Liver (tissue), 9 donors: Measurements from ENCODE around the gene DAZL. TPM values are rescaled to one million over a fixed set of nuclear protein-coding genes. Genes with fewer than 3 reads are reported as not detected.
A peak's percentile ranks its signal among the peaks of the same experiment; 100 is the strongest.

Source experiments
- DNase-seq: peaks from one replicate; pipeline ENCODE4 v3.0.0-alpha.2; 2017; ENCODE audit warnings: low spot score
- H3K27ac ChIP-seq, 2 donors: one replicate each; pipeline ENCODE4 v1.7.0; 2013; ENCODE audit warnings: inconsistent platforms in 2 of 2, low read length in 2 of 2, control low read depth in 1 of 2, low read depth in 1 of 2, mild to moderate bottlenecking in 1 of 2
- H3K27me3 ChIP-seq, 4 donors: one replicate each; pipeline versions ENCODE4 v1.6.1 to v1.7.0; 2013; ENCODE audit warnings: low read length in 3 of 4, inconsistent platforms in 1 of 4, mild to moderate bottlenecking in 1 of 4, moderate library complexity in 1 of 4; ENCODE audit not compliant: control insufficient read depth in 4 of 4, insufficient read depth in 4 of 4
- H3K36me3 ChIP-seq, 4 donors: one replicate each; pipeline versions ENCODE4 v1.6.1 to v1.7.0; 2013; ENCODE audit warnings: low read length in 3 of 4, mild to moderate bottlenecking in 3 of 4, low read depth in 1 of 4, moderate library complexity in 1 of 4; ENCODE audit not compliant: control insufficient read depth in 4 of 4, insufficient read depth in 3 of 4
- H3K4me1 ChIP-seq, 4 donors: one replicate each; pipeline versions ENCODE4 v1.6.1 to v1.7.0; 2013; ENCODE audit warnings: low read length in 3 of 4, mild to moderate bottlenecking in 3 of 4, moderate library complexity in 1 of 4; ENCODE audit not compliant: control insufficient read depth in 4 of 4, insufficient read depth in 4 of 4
- H3K4me3 ChIP-seq, 3 donors: one replicate each; pipeline versions ENCODE4 v1.6.1 to v1.7.0; 2013; ENCODE audit warnings: low read length in 3 of 3, control low read depth in 1 of 3, low read depth in 1 of 3, mild to moderate bottlenecking in 1 of 3
- H3K9ac ChIP-seq, 2 donors: one replicate each; pipeline ENCODE4 v1.7.0; 2013; ENCODE audit warnings: low read length in 2 of 2, mild to moderate bottlenecking in 2 of 2, moderate library complexity in 2 of 2, control low read depth in 1 of 2, low read depth in 1 of 2
- H3K9me3 ChIP-seq, 4 donors: one replicate each; pipeline versions ENCODE4 v1.6.1 to v1.7.0; 2013; ENCODE audit warnings: low read length in 3 of 4; ENCODE audit not compliant: control insufficient read depth in 4 of 4
- ATF3 ChIP-seq: IDR thresholded peaks from 2 replicates; pipeline ENCODE4 v1.6.1; 2016; ENCODE audit warnings: antibody characterized with exemption
- CTCF ChIP-seq: fragments of 150-350 bp; IDR thresholded peaks from 2 replicates; pipeline ENCODE4 v1.5.1; 2017; ENCODE audit warnings: improper control_type of control experiment, low read depth, low read length; ENCODE audit not compliant: missing input control
- FOXA1 ChIP-seq: IDR thresholded peaks from 2 replicates; pipeline ENCODE4 v1.6.1; 2016; ENCODE audit warnings: antibody characterized with exemption
- HNF4A ChIP-seq, 2 donors: conservative IDR thresholded peaks; 2 replicates each; pipeline ENCODE4 v1.6.1; 2016; ENCODE audit warnings: antibody characterized with exemption in 2 of 2, mild to moderate bottlenecking in 2 of 2
- JUND ChIP-seq, 2 donors: IDR thresholded peaks; 2 replicates each; pipeline ENCODE4 v1.6.1; 2016; ENCODE audit warnings: antibody characterized with exemption in 2 of 2
- NR2F2 ChIP-seq: IDR thresholded peaks from 2 replicates; pipeline ENCODE4 v1.6.1; 2016; ENCODE audit warnings: antibody characterized with exemption
- REST ChIP-seq: IDR thresholded peaks from 2 replicates; pipeline ENCODE4 v1.6.1; 2016; ENCODE audit warnings: antibody characterized with exemption, mild to moderate bottlenecking
- RXRA ChIP-seq, 2 donors: IDR thresholded peaks; 2 replicates each; pipeline ENCODE4 v1.6.1; 2017 to 2018; ENCODE audit warnings: antibody characterized with exemption in 2 of 2, mild to moderate bottlenecking in 1 of 2
- SP1 ChIP-seq: IDR thresholded peaks from 2 replicates; pipeline ENCODE4 v1.6.1; 2018; ENCODE audit warnings: antibody characterized with exemption, mild to moderate bottlenecking
- TAF1 ChIP-seq: conservative IDR thresholded peaks from 2 replicates; pipeline ENCODE4 v1.6.1; 2016; ENCODE audit warnings: antibody characterized with exemption, mild to moderate bottlenecking
- YY1 ChIP-seq: IDR thresholded peaks from 2 replicates; pipeline ENCODE4 v1.6.1; 2016; ENCODE audit warnings: antibody characterized with exemption, mild to moderate bottlenecking
- ZBTB33 ChIP-seq: IDR thresholded peaks from 2 replicates; pipeline ENCODE4 v1.6.1; 2016; ENCODE audit warnings: antibody characterized with exemption
- WGBS: extraction: QIAGEN DNeasy Blood & Tissue Kit; methylation state at CpG from one replicate; pipeline ENCODE4 v1.1.7; 2013; 5-methylcytosine and 5-hydroxymethylcytosine counted together
- polyA plus RNA-seq, 2 donors: library from polyadenylated mRNA; stranded (reverse) in 1 of 2; unstranded in 1 of 2; fragments of 200-250 nt in 1 of 2; fragments of >200 nt in 1 of 2; fragmentation: Nextera tagmentation in 1 of 2; extraction: Ambion mirVana in 1 of 2; gene quantifications; one replicate each; pipeline versions ENCODE4 v1.2.1 to v1.2.3, GENCODE V29; 2013 to 2015
- total RNA-seq, 2 donors: library from RNA; depleted of rRNA; stranded (reverse); fragments of >200 nt; gene quantifications; one replicate each; pipeline ENCODE4 v1.2.3, GENCODE V29; 2014
- donor health status: healthy.
- donor health status: healthy.
- donor health status: healthy.
- donor health status: healthy.
- donor health status: healthy.

Gene DAZL
- total and polyA plus RNA-seq, 4 donors = not detected

- H3K27me3 ChIP-seq = no peaks in the 10 kb centered on the region
- whole genome bisulfite sequencing = 88% methylated on average over 4 of the region's 4 CpGs
- H3K4me3 ChIP-seq = no peak overlapping the region
- no peak overlapping the region for H3K9ac ChIP-seq
- H3K27ac ChIP-seq = no peak overlapping the region
- no peaks in the 10 kb centered on the region for H3K4me1 ChIP-seq
- no peaks in the 10 kb centered on the region for H3K36me3 ChIP-seq
- DNase-seq = no peak
- no peak for TF ChIP-seq YY1
- no peak for TF ChIP-seq REST
- TF ChIP-seq ATF3 = no peak
- no peak for TF ChIP-seq FOXA1
- no peak for TF ChIP-seq HNF4A (conservative IDR thresholded peaks at IDR 0.05)
- no peak for TF ChIP-seq ZBTB33
- no peak for TF ChIP-seq RXRA (IDR thresholded peaks at IDR 0.05)
- no peak for TF ChIP-seq SP1
- no peak for TF ChIP-seq JUND (IDR thresholded peaks at IDR 0.05)
- H3K9me3 ChIP-seq = no peaks in the 10 kb centered on the region
These were observed 42.4 kb upstream of the DAZL start for GRCh38 chr3:16647668-16648067.

- 39% methylated on average over 2 of the region's 2 CpGs for WGBS
- Histone ChIP-seq H3K27ac (no peak overlapping the region), H3K4me1 (no peaks in the 10 kb centered on the region), H3K9ac (no peak overlapping the region), H3K36me3 (no peaks in the 10 kb centered on the region), H3K27me3 (no peaks in the 10 kb centered on the region), H3K9me3 (no peaks in the 10 kb centered on the region), H3K4me3 (no peak overlapping the region)
- no peak for TF ChIP-seq CTCF
- TF ChIP-seq TAF1 = no peak
- peak; percentile 19 for TF ChIP-seq NR2F2
- DNase-seq = no peak
These were observed 34.6 kb upstream of the DAZL start for GRCh38 chr3:16639806-16640205.
